IMR-90 (cell line): ENCODE data around the gene ANGPTL5.

ENCODE experiments used
- CTCF ChIP-seq: conservative IDR thresholded peaks from 2 replicates; pipeline ENCODE4 v1.5.1; 2012; ENCODE audit warnings: mild to moderate bottlenecking, low read depth, low read length, improper control_type of control experiment
- RAD21 ChIP-seq: IDR thresholded peaks from 2 replicates; pipeline ENCODE4 v1.6.1; 2012; ENCODE audit warnings: low read length, improper control_type of control experiment

GRCh38 chr11:101864098-101864497 is 52.2 kb downstream of the ANGPTL5 start:
- TF ChIP-seq CTCF (no peak), RAD21 (no peak)
